Activated CD4-positive, alpha-beta T cell treated with anti-CD3 and anti-CD28 coated beads, Interleukin-2, amount 10 ng/mL, durations not matched to agents 24 days and 14 days (primary cell): ENCODE results near the gene BTBD7. TPM values are rescaled to one million over a fixed set of nuclear protein-coding genes. Genes with fewer than 3 reads are reported as not detected.

Experiments used
- DNase-seq: peaks from one replicate; pipeline ENCODE4 v3.0.0; 2022
- H3K27ac Mint-ChIP-seq: one replicate; pipeline ENCODE4 v1.8.0; 2022; ENCODE audit warnings: mild to moderate bottlenecking, mixed read lengths
- H3K27me3 Mint-ChIP-seq: one replicate; pipeline ENCODE4 v1.8.0; 2022; ENCODE audit warnings: mixed read lengths
- H3K36me3 Mint-ChIP-seq: one replicate; pipeline ENCODE4 v1.8.0; 2022; ENCODE audit warnings: low read depth, mild to moderate bottlenecking, mixed read lengths
- H3K4me1 Mint-ChIP-seq: one replicate; pipeline ENCODE4 v1.8.0; 2021; ENCODE audit warnings: mixed read lengths
- H3K4me3 Mint-ChIP-seq: one replicate; pipeline ENCODE4 v1.8.0; 2022; ENCODE audit warnings: mild to moderate bottlenecking, moderate library complexity, mixed read lengths
- H3K9me3 Mint-ChIP-seq: one replicate; pipeline ENCODE4 v1.8.0; 2021; ENCODE audit warnings: mixed read lengths
- intact Hi-C: fragments of 100-400 bp; cut with micrococcal nuclease; formaldehyde crosslinking; loops from one replicate; pipeline ENCODE4 v1.15.1; 2023
- total RNA-seq: library from RNA; stranded (reverse); gene quantifications from 2 replicates; pipeline ENCODE4 v1.2.3, GENCODE V29; 2022

The BTBD7 gene
- total RNA-seq, 1 donor from 2014 or later, result 19.4 TPM

- Mint-ChIP-seq H3K27me3 (peaks cover 18% of the 10 kb centered on the region), H3K27ac (no peak overlapping the region), H3K4me3 (no peak overlapping the region), H3K4me1 (peaks cover 5% of the 10 kb centered on the region), H3K36me3 (peaks cover 11% of the 10 kb centered on the region), H3K9me3 (no peaks in the 10 kb centered on the region)
- intact Hi-C loops, result no loop called here
- DNase-seq, result no peak
Measured at GRCh38 chr14:93232159-93232558, 100.7 kb downstream of the BTBD7 start.

GRCh38 chr14:93231129-93231979 lies 101.5 kb downstream of the BTBD7 start:
- Mint-ChIP-seq H3K27ac (no peak overlapping the region), H3K27me3 (peaks cover 18% of the 10 kb centered on the region), H3K36me3 (peaks cover 14% of the 10 kb centered on the region)

GRCh38 chr14:93230539-93230938 lies 102.3 kb downstream of the BTBD7 start:
- Mint-ChIP-seq H3K27ac (no peak overlapping the region), H3K27me3 (peaks cover 18% of the 10 kb centered on the region), H3K4me1 (peaks cover 5% of the 10 kb centered on the region), H3K9me3 (no peaks in the 10 kb centered on the region), H3K36me3 (peaks cover 20% of the 10 kb centered on the region), H3K4me3 (peak overlapping the region; percentile 72)
- no peak for DNase-seq
- intact Hi-C loops, result no loop called here

More at GRCh38 chr14:93231129-93231979, 101.5 kb downstream of the BTBD7 start:
- H3K4me3 Mint-ChIP-seq, result peak overlapping the region; percentile 72
- DNase-seq, result no peak
- no peaks in the 10 kb centered on the region for H3K9me3 Mint-ChIP-seq
- H3K4me1 Mint-ChIP-seq, result peaks cover 5% of the 10 kb centered on the region
- intact Hi-C loops, result no loop called here

GRCh38 chr14:93228550-93228949 lies 104.3 kb downstream of the BTBD7 start:
- H3K4me1 Mint-ChIP-seq, result peaks cover 5% of the 10 kb centered on the region
- no peak overlapping the region for H3K4me3 Mint-ChIP-seq
- H3K27ac Mint-ChIP-seq, result no peak overlapping the region
- DNase-seq, result no peak
- intact Hi-C loops, result no loop called here
- peaks cover 28% of the 10 kb centered on the region for H3K36me3 Mint-ChIP-seq
- H3K27me3 Mint-ChIP-seq, result peaks cover 8% of the 10 kb centered on the region
- no peaks in the 10 kb centered on the region for H3K9me3 Mint-ChIP-seq

- H3K9me3 Mint-ChIP-seq, result no peaks in the 10 kb centered on the region
- H3K27ac Mint-ChIP-seq, result no peak overlapping the region
- DNase-seq, result no peak
- no peaks in the 10 kb centered on the region for H3K4me1 Mint-ChIP-seq
- no peak overlapping the region for H3K4me3 Mint-ChIP-seq
- H3K27me3 Mint-ChIP-seq, result no peaks in the 10 kb centered on the region
- H3K36me3 Mint-ChIP-seq, result peaks cover 49% of the 10 kb centered on the region
- intact Hi-C loops, result no loop called here
Measured at GRCh38 chr14:93223565-93223964, 109.3 kb downstream of the BTBD7 start.

- intact Hi-C loops, result no loop called here
- H3K9me3 Mint-ChIP-seq, result no peaks in the 10 kb centered on the region
- peaks cover 45% of the 10 kb centered on the region for H3K36me3 Mint-ChIP-seq
Measured at GRCh38 chr14:93220509-93220908, 112.3 kb downstream of the BTBD7 start.

GRCh38 chr14:93219103-93219726 lies 113.6 kb downstream of the BTBD7 start:
- no peak overlapping the region for H3K4me3 Mint-ChIP-seq
- H3K9me3 Mint-ChIP-seq, result no peaks in the 10 kb centered on the region
- no peak overlapping the region for H3K27ac Mint-ChIP-seq
- peak; percentile 83 for DNase-seq
- H3K27me3 Mint-ChIP-seq, result no peaks in the 10 kb centered on the region
- H3K36me3 Mint-ChIP-seq, result peaks cover 41% of the 10 kb centered on the region
- peaks cover 2% of the 10 kb centered on the region for H3K4me1 Mint-ChIP-seq
- intact Hi-C loops, result loop anchor here (1.0 to 2.0 kb wide), 2 partner anchors 106 to 266 kb away; no protein-coding TSS in a partner anchor

More at GRCh38 chr14:93220509-93220908, 112.3 kb downstream of the BTBD7 start:
- Mint-ChIP-seq H3K27me3 (no peaks in the 10 kb centered on the region), H3K4me1 (peaks cover 2% of the 10 kb centered on the region), H3K4me3 (no peak overlapping the region), H3K27ac (no peak overlapping the region)
- no peak for DNase-seq

- Mint-ChIP-seq H3K36me3 (peaks cover 36% of the 10 kb centered on the region), H3K27me3 (no peaks in the 10 kb centered on the region), H3K9me3 (no peaks in the 10 kb centered on the region)
Measured at GRCh38 chr14:93214598-93214997, 118.2 kb downstream of the BTBD7 start.

GRCh38 chr14:93212432-93212831 lies 120.4 kb downstream of the BTBD7 start:
- Mint-ChIP-seq H3K4me1 (peaks cover 22% of the 10 kb centered on the region), H3K27me3 (no peaks in the 10 kb centered on the region), H3K36me3 (peaks cover 29% of the 10 kb centered on the region), H3K4me3 (no peak overlapping the region), H3K9me3 (no peaks in the 10 kb centered on the region), H3K27ac (no peak overlapping the region)
- intact Hi-C loops, result no loop called here
- DNase-seq, result no peak

More at GRCh38 chr14:93214598-93214997, 118.2 kb downstream of the BTBD7 start:
- H3K4me3 Mint-ChIP-seq, result no peak overlapping the region
- no peak overlapping the region for H3K27ac Mint-ChIP-seq
- no peak for DNase-seq
- intact Hi-C loops, result no loop called here
- H3K4me1 Mint-ChIP-seq, result peaks cover 11% of the 10 kb centered on the region

- Mint-ChIP-seq H3K36me3 (peaks cover 21% of the 10 kb centered on the region), H3K27ac (peak overlapping the region; percentile 97), H3K9me3 (no peaks in the 10 kb centered on the region), H3K4me1 (peaks cover 37% of the 10 kb centered on the region), H3K4me3 (peak overlapping the region; percentile 74), H3K27me3 (no peaks in the 10 kb centered on the region)
- intact Hi-C loops, result loop anchor here (1.0 to 5.0 kb wide), 4 partner anchors 22 to 413 kb away; partner anchors contain the start of genes BTBD7, GOLGA5, ITPK1 and LYSET
- peak; percentile 77 for DNase-seq
Measured at GRCh38 chr14:93207468-93208308, 125.1 kb downstream of the BTBD7 start.

GRCh38 chr14:93206793-93207467 lies 125.9 kb downstream of the BTBD7 start, which contains the start of the genes GON7 and UBR7:
Gene GON7 (minus strand): TSS chr14:93207065. CDS start chr14:93207037, 28 bp downstream.
Gene UBR7 (plus strand): TSS chr14:93207256. CDS start chr14:93207292, 36 bp downstream.
- no peaks in the 10 kb centered on the region for H3K9me3 Mint-ChIP-seq
- H3K4me3 Mint-ChIP-seq, result peak within 1 kb of the TSS; percentile 74
- intact Hi-C loops, result loop anchor here (1.0 to 5.0 kb wide), 4 partner anchors 22 to 412 kb away; partner anchors contain the start of genes BTBD7, GOLGA5, ITPK1 and LYSET
- DNase-seq, result peak; percentile 98
- peaks cover 32% of the 10 kb centered on the region for H3K4me1 Mint-ChIP-seq
- H3K27me3 Mint-ChIP-seq, result no peaks in the 10 kb centered on the region
- peaks cover 15% of the 10 kb centered on the region for H3K36me3 Mint-ChIP-seq
- H3K27ac Mint-ChIP-seq, result peak within 1 kb of the TSS; percentile 97

GRCh38 chr14:93201155-93201704 lies 131.6 kb downstream of the BTBD7 start:
- Mint-ChIP-seq H3K36me3 (peaks cover 11% of the 10 kb centered on the region), H3K4me1 (peaks cover 13% of the 10 kb centered on the region), H3K27ac (no peak overlapping the region), H3K4me3 (no peak overlapping the region), H3K9me3 (no peaks in the 10 kb centered on the region), H3K27me3 (no peaks in the 10 kb centered on the region)
- intact Hi-C loops, result no loop called here
- DNase-seq, result no peak
